NCI-H187 (cell line): Measurements from ENCODE around the gene UCHL3.

Source experiments
- DNase-seq, 2 experiments: peaks; one replicate each; lab custom pipeline; 2025; lab: John Stamatoyannopoulos, UW

Gene UCHL3

GRCh38 chr13:75550159-75550567 lies 572 bp downstream of the UCHL3 start:
- DNase-seq = no peak

- DNase-seq = no peak
These were observed 4.9 kb downstream of the UCHL3 start for GRCh38 chr13:75554464-75554863.

GRCh38 chr13:75554981-75555380 lies 5.4 kb downstream of the UCHL3 start:
- no peak for DNase-seq

GRCh38 chr13:75555836-75556235 lies 6.2 kb downstream of the UCHL3 start:
- no peak for DNase-seq

GRCh38 chr13:75556961-75557360 lies 7.4 kb downstream of the UCHL3 start:
- DNase-seq = no peak

- no peak for DNase-seq
These were observed 8.7 kb downstream of the UCHL3 start for GRCh38 chr13:75558145-75558840.

GRCh38 chr13:75566658-75567057 lies 17.1 kb downstream of the UCHL3 start:
- no peak for DNase-seq

GRCh38 chr13:75569576-75569975 lies 20.0 kb downstream of the UCHL3 start:
- DNase-seq = no peak

- no peak for DNase-seq
These were observed 29.9 kb downstream of the UCHL3 start for GRCh38 chr13:75579529-75579928.

GRCh38 chr13:75581874-75582640 lies 32.5 kb downstream of the UCHL3 start:
- no peak for DNase-seq

GRCh38 chr13:75583091-75583490 lies 33.5 kb downstream of the UCHL3 start:
- DNase-seq = no peak

- DNase-seq = no peak
These were observed 35.6 kb downstream of the UCHL3 start for GRCh38 chr13:75585153-75585552.

- no peak for DNase-seq
These were observed 38.1 kb downstream of the UCHL3 start for GRCh38 chr13:75587679-75588078.

- no peak for DNase-seq
These were observed 47.1 kb downstream of the UCHL3 start for GRCh38 chr13:75596657-75597182.

GRCh38 chr13:75600371-75600770 lies 50.8 kb downstream of the UCHL3 start:
- DNase-seq = no peak

GRCh38 chr13:75603038-75603437 lies 53.4 kb downstream of the UCHL3 start:
- DNase-seq = no peak

GRCh38 chr13:75607447-75607846 lies 57.9 kb downstream of the UCHL3 start:
- no peak for DNase-seq

- no peak for DNase-seq
These were observed 60.9 kb downstream of the UCHL3 start for GRCh38 chr13:75610466-75610865.

- no peak for DNase-seq
These were observed 62.8 kb downstream of the UCHL3 start for GRCh38 chr13:75612354-75612753.

GRCh38 chr13:75617230-75617629 lies 67.6 kb downstream of the UCHL3 start:
- DNase-seq = no peak

GRCh38 chr13:75618308-75618707 lies 68.7 kb downstream of the UCHL3 start:
- no peak for DNase-seq

- no peak for DNase-seq
These were observed 70.4 kb downstream of the UCHL3 start for GRCh38 chr13:75620020-75620419.

GRCh38 chr13:75621147-75621546 lies 71.6 kb downstream of the UCHL3 start:
- no peak for DNase-seq
